Inflammatory macrophage treated with lipopolysaccharide for 4 hours (primary cell): ENCODE data around the gene TKTL1.
A peak's percentile ranks its signal among the peaks of the same experiment; 100 is the strongest.
"Not testable (repeated sequence)": the region's sequence is repeated elsewhere in the genome, so short reads cannot be mapped to it uniquely, and the experiment has no call there.

Experiments
- DNase-seq: peaks from one replicate; pipeline ENCODE4 v3.0.0-alpha.2; 2020

TKTL1 gene, protein sequence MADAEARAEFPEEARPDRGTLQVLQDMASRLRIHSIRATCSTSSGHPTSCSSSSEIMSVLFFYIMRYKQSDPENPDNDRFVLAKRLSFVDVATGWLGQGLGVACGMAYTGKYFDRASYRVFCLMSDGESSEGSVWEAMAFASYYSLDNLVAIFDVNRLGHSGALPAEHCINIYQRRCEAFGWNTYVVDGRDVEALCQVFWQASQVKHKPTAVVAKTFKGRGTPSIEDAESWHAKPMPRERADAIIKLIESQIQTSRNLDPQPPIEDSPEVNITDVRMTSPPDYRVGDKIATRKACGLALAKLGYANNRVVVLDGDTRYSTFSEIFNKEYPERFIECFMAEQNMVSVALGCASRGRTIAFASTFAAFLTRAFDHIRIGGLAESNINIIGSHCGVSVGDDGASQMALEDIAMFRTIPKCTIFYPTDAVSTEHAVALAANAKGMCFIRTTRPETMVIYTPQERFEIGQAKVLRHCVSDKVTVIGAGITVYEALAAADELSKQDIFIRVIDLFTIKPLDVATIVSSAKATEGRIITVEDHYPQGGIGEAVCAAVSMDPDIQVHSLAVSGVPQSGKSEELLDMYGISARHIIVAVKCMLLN

DNA sequence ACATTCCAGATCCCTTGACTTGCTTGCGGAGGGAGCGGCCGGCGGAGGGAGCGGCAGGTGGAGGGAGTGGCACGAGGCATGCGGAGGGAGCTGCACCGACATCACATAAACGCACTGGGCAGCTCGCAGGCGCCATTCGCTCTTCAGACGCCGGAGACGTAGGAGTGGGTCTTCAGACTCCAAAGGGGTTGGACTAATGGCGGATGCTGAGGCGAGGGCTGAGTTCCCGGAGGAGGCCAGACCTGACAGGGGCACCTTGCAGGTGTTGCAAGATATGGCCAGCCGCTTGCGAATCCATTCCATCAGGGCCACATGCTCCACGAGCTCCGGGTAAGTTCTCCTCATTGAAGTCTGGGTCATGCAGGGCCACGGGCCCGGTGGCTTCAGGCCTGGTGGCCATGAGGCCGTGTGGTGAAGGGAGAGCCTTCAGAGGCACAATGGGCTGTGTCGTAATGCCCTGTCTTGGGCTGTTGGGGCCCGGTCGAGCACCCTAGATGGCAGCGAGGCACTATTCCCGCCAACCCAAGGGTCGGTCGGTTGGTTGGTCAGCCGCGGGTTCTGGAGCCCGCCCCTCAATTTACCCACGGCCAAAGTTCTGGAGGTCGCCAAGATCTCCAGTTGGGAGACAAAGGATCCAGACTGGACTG, at the start of gene TKTL1:
Gene TKTL1 (plus strand): TSS at position 132 of the 647 bp plus-strand sequence. CDS start 65 bp downstream, at position 197.
- DNase-seq, result no peak

DNA sequence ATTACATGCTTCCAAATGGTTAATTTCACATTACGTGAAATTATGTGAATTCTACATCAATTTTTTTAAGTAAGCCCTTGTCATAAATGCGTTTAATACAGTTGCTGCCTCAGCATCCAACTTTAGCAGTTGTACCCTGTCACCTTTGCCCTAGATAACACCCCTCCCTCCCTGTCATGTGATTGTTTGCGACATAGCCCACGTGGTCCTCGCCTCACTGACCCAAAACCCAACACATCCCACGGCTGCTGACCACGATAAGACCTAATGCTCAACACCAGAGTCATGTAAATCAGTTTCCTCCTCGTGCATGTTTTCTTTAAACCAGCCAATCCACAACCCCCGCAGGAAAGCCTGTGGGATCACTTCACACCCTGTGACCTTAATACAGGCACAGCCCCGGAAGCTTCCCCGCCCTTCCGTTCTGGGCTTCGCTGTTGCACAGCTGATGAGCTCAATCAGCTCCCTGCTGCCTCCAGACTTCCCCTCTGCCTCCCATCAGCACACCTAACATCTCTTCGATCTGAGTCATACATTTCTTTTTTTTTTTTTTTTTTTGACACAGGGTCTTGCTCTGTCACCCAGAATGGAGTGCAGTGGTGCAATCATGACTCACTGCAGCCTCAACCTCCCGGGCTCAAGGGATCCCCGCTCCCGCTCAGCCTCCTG, 48.1 kb upstream of the TKTL1 start:
- DNase-seq, result not testable (repeated sequence)

DNA sequence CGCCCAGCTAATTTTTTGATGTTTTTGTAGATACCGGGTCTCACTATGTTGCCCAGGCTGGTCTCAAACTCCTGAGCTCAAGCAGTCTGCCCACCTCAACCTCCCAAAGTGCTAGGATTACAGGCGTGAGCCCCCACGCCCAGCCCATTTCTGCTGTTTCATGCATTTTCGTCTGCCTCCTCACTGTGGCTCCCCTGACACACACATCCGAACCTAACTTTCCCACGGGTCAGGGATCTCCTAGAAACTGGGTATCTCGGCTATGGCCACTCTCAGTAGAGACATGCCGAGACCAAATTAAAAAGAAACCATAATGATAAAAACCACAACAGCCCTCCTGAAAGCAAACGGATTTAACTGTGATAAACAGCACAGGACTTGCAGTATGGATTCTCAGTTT, 47.5 kb upstream of the TKTL1 start:
- DNase-seq, result not testable (repeated sequence)

DNA sequence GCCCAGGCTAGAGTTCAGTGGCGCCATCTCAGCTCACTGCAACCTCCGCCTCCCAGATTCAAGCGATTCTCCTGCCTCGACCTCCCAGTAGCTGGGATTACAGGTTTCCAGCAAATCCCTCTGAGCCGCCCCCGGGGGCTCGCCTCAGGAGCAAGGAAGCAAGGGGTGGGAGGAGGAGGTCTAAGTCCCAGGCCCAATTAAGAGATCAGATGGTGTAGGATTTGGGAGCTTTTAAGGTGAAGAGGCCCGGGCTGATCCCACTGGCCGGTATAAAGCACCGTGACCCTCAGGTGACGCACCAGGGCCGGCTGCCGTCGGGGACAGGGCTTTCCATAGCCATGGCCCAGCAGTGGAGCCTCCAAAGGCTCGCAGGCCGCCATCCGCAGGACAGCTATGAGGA, 38.3 kb upstream of the TKTL1 start, which contains the start of gene OPN1MW3:
Gene OPN1MW3 (plus strand): TSS at position 301 of the 400 bp plus-strand sequence. CDS start 38 bp downstream, at position 339.
- not testable (repeated sequence) for DNase-seq

- DNase-seq, result not testable (repeated sequence)
Observed at GRCh38 chrX:154258711-154259110, 36.9 kb upstream of the TKTL1 start.

- not testable (repeated sequence) for DNase-seq
Observed at GRCh38 chrX:154263072-154263471, 32.5 kb upstream of the TKTL1 start.

- DNase-seq, result not testable (repeated sequence)
Observed at GRCh38 chrX:154269245-154269644, 26.4 kb upstream of the TKTL1 start.

GRCh38 chrX:154284489-154285338, 10.9 kb upstream of the TKTL1 start:
- DNase-seq, result not testable (repeated sequence)

GRCh38 chrX:154286406-154286805, 9.2 kb upstream of the TKTL1 start:
- DNase-seq, result not testable (repeated sequence)

DNA sequence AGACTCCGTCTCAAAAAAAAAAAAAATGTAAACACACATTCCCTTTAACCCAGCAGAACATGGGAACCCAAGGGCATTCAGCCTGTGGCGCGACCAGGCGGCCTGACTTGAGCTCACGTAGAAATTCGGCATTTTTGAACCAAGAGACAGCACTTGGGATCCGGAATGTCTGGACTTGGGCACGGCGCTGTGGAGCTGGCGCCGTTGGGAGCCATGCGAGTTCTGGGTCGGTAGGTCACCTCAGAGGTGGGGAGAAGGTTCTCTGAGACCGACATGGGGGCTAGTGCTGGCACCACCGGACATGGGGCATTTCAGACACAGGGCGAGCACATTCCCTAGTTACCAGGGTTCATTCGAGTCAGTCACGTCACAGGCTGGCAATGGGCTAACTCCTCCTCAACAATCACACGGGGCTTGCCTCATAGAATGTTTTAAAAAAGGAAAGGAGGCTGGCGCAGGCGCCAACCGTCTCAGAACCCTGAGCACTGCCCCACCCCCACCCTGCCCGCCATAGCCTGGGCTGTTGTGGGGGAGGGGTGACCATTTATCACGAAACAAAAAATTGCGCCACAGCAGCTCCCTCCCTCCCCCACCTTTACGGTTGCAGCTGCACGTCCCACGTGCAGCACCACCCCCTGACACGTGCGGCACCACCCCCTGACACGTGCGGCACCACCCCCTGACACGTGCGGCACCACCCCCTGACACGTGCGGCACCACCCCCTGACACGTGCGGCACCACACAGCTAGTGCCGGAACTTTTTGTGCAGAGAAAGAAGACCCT, 612 bp upstream of the TKTL1 start, which contains the start of gene TEX28:
Gene TEX28 (minus strand): TSS at position 334 of the 784 bp plus-strand sequence. CDS start 3,007 bp downstream, outside the sequence.
- DNase-seq, result no peak

DNA sequence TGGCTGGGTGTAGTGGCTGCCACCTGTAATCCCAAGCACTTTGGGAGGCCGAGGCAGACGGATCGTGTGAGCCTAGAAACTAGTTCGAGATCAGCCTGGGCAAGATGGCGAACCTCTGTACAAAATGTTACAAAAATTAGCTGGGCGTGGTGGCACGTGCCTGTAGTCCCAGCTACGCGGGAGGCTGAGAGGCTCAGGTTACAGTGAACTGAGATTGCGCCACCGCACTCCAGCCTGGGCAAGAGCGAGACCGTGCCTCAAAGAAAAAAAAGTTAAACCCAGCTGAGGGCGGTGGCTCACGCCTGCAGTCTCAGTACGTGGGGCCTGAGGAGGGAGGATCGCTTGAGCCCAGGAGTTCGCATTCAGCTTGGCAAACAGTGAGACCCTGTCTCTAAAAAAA, 1.1 kb downstream of the TKTL1 start:
- DNase-seq, result no peak

DNA sequence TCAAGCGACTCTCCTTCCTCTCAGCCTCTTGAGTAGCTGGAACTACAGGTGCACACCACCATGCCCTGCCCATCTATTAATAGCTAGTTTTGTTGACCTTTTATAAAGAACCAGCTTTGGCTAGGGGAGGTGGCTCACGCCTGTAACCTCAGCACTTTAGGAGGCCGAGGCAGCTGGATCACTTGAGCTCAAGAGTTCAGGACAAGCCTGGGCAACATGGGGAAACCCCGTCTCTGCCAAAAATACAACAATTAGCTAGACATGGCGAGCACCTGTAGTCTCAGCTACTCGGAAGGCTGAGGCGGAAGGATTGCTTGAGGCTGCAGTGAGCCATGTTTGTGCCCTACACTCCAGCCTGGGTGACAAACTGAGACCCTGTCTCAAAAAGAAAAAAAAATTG, 2.7 kb downstream of the TKTL1 start:
- no peak for DNase-seq

DNA sequence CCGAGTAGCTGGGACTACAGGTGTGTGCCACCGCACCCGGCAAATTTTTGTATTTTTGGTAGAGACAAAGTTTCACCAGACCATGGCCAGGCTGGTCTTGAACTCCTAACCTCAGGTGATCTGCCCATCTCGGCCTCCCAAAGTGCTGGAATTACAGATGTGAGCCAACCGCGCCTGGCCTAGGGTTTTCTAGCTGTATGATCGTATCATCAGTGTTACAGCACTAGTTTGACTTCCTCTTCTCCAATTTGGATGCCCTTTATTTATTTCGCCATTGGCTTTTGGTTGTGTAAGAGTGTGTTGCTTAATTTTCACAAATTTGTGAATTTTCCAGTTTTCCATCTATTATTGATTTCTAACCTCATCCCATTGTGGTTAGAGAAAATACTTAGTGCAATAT, 5.2 kb downstream of the TKTL1 start:
- peak; percentile 83 for DNase-seq

GRCh38 chrX:154302998-154303397, 7.4 kb downstream of the TKTL1 start:
- DNase-seq, result not testable (repeated sequence)

DNA sequence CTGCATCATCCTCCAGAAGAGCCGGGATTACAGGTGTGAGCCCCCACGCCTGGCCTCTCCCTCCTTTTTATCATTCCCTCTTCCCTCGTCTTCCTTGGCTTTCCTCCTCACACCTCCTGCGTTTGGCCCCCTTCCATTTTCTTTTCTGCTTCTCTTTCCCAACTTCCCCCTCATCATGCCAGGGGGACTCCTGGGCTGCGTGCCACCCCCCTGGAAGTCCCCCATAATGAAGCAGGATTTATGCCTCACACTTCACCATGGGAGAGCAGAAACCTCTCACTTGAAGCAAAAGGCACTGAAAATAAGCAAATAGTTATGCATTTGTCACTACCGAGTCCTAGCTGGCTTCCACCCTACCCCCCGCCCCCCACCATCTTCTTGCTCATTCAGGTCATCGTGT, 7.9 kb downstream of the TKTL1 start:
- no peak for DNase-seq

DNA sequence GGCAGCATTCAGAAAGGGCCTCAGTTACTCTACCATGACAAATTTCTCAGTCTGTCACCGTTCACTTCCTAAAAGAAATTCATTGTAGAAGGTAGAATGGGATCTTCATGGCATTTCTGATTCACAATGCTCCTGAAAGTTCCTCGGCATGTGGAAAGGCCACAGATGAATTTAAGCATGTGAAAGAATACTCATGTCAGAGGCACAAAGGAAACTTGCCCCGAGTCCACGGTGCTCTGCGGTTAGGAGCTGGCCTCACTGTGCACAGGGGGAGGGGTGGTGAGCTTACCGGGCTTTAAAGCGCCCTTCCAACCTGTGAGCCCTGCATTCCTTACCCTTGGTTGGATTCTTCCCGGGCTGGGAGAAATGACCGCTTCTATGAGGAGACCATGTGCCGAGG, 9.3 kb downstream of the TKTL1 start:
- DNase-seq, result no peak

DNA sequence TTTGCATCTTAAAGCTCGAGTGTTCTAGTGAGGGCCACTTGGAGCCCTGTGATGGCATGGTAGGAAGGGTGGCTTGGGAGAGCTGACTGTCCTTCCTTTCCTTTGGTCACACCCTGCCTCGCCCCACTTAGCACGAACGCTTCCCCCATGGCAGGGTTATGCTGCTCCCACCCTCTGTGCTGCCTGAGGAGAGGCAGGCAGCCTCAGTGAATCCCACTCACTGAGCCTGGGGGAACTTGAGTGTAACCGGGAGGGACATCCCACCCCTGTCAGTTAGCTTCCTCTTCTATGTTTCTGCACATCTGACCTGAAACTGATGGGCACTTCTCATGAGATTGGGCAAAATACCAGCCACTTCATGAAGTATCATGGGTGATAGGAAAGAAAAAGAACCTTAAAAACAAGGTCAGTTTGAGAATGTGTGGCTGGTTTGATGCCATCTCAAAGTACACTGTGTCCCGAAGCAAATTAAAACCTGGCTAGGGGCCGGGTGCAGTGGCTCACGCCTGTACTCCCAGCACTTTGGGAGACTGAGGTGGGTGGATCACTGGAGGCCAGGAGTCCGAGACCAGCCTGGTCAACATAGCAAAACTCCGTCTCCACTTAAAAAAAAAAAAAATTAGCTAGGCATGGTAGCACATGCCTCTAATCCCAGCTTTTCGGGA, 10.1 kb downstream of the TKTL1 start:
- peak; percentile 52 for DNase-seq

- no peak for DNase-seq
Observed at GRCh38 chrX:154307202-154307601, 11.6 kb downstream of the TKTL1 start.

- peak; percentile 70 for DNase-seq
Observed at GRCh38 chrX:154308108-154308946, 12.7 kb downstream of the TKTL1 start.
